ENCODE results near the gene TBC1D30.

The TBC1D30 gene

DNA sequence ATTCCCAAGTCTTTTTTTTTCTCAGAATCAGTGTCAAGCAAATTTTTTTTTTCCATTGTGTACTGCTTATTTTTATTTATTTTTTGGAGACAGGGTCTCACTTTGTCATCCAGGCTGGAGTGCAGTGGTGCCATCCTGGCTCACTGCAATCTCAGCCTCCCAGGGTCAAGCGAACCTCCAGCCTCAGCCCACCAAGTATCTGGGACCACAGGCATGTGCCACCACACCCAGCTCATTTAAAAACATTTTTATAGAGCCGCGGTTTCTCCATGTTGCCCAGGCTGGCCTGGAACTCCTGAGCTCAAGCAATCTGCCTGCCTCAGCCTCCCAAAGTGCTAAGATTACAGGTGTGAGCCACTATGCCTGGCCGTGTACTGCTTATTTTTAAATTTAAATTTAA, 68.1 kb downstream of the TBC1D30 start:
- H3K4me1 ChIP-seq (ENCODE audit: control insufficient read depth, low read length), result no peaks in the 10 kb centered on the region
- H3K36me3 ChIP-seq (ENCODE audit: control insufficient read depth, low read length), result no peaks in the 10 kb centered on the region
- no peaks in the 10 kb centered on the region; the same call in 1 of the 2 replicates for H3K27me3 ChIP-seq (ENCODE audit: control insufficient read depth, low read length)
- H3K27ac ChIP-seq (ENCODE audit: low read depth, low read length), result no peak overlapping the region
- no peaks in the 10 kb centered on the region for H3F3A ChIP-seq (ENCODE audit: control insufficient read depth, insufficient read depth)
- H3K9me2 ChIP-seq (replicated peaks; ENCODE audit: control insufficient read depth, low read length), result no peaks in the 10 kb centered on the region
- H3K79me2 ChIP-seq (ENCODE audit: control insufficient read depth, low read length), result no peaks in the 10 kb centered on the region
- TF ChIP-seq EZH2phosphoT487 (IDR thresholded peaks at IDR 0.05; ENCODE audit: borderline replicate concordance, low read length), result no peak
- TF ChIP-seq, protein P1, sequence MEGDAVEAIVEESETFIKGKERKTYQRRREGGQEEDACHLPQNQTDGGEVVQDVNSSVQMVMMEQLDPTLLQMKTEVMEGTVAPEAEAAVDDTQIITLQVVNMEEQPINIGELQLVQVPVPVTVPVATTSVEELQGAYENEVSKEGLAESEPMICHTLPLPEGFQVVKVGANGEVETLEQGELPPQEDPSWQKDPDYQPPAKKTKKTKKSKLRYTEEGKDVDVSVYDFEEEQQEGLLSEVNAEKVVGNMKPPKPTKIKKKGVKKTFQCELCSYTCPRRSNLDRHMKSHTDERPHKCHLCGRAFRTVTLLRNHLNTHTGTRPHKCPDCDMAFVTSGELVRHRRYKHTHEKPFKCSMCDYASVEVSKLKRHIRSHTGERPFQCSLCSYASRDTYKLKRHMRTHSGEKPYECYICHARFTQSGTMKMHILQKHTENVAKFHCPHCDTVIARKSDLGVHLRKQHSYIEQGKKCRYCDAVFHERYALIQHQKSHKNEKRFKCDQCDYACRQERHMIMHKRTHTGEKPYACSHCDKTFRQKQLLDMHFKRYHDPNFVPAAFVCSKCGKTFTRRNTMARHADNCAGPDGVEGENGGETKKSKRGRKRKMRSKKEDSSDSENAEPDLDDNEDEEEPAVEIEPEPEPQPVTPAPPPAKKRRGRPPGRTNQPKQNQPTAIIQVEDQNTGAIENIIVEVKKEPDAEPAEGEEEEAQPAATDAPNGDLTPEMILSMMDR (IDR thresholded peaks at IDR 0.05; ENCODE audit: low read depth, low read length, poor library complexity, severe bottlenecking), result no peak
- H4K20me1 ChIP-seq (ENCODE audit: control insufficient read depth, insufficient read depth, low read depth, low read length), result no peaks in the 10 kb centered on the region
- no peaks in the 10 kb centered on the region for H3K9me3 ChIP-seq (ENCODE audit: control insufficient read depth, insufficient read depth, low read length)
- H3K4me3 ChIP-seq (ENCODE audit: low read length), result no peak overlapping the region
- no peak overlapping the region for H3K4me2 ChIP-seq (ENCODE audit: low read length)

DNA sequence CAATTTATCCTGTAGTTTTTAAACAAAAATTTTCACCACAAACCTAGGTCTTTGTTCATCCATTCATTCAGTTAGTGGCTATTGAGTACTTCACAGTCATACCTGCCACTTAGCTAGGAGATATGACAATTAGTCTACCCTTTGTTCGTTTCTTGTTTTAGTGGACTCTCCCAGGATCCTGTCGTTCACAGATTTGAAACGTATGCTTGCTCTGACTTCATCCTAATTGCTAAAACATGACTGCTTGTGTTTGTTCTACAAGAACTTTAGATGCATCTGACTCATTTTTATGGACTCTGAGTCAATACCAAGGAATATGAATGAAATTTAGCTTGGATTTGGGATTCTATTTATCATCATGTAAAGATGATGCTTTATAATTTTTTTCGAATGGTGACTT, 69.5 kb downstream of the TBC1D30 start:
- Histone ChIP-seq H3K36me3 (ENCODE audit: control insufficient read depth, low read length) (no peaks in the 10 kb centered on the region), H3K4me2 (ENCODE audit: low read length) (no peak overlapping the region), H3K9me2 (replicated peaks; ENCODE audit: control insufficient read depth, low read length) (no peaks in the 10 kb centered on the region), H3K9me3 (ENCODE audit: control insufficient read depth, insufficient read depth, low read length) (no peaks in the 10 kb centered on the region), H3K4me1 (ENCODE audit: control insufficient read depth, low read length) (no peaks in the 10 kb centered on the region), H3F3A (ENCODE audit: control insufficient read depth, insufficient read depth) (no peaks in the 10 kb centered on the region), H3K79me2 (ENCODE audit: control insufficient read depth, low read length) (no peaks in the 10 kb centered on the region), H3K27ac (ENCODE audit: low read depth, low read length) (no peak overlapping the region), H4K20me1 (ENCODE audit: control insufficient read depth, insufficient read depth, low read depth, low read length) (no peaks in the 10 kb centered on the region), H3K27me3 (ENCODE audit: control insufficient read depth, low read length) (no peaks in the 10 kb centered on the region; the same call in 1 of the 2 replicates), H3K4me3 (ENCODE audit: low read length) (no peak overlapping the region)
- TF ChIP-seq EZH2phosphoT487 (IDR thresholded peaks at IDR 0.05; ENCODE audit: borderline replicate concordance, low read length), result no peak
- TF ChIP-seq, protein P1 (IDR thresholded peaks at IDR 0.05; ENCODE audit: low read depth, low read length, poor library complexity, severe bottlenecking), result no peak

DNA sequence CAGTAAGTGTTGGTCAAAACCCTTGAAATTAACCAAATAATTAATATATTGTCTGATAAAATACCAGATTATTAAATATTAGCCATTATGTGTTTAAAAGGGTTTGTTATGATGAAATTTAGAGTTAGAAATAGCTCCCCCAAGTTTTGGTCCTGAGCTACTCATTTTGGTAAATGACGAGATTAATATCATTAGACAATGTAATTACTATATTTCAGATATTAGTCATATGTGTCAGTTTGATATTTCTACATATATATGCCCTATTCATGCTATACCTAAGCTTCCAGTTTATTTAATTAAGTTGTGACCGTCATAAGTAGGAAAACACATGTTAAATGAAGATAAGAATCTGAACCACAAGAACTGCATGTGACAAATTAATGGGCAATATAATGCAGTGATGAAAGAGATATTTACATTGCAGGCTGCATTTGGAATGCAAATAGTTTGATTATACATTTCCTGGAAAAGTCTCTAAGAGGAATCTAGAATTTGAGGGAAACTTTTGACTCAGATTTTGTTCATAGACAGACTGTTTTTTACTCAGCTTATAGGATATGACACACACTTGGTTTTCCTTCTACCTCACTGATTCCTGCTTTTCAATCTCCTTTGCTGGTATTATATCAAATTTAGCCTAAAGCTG, 70.5 kb downstream of the TBC1D30 start:
- no peaks in the 10 kb centered on the region for H3F3A ChIP-seq (ENCODE audit: control insufficient read depth, insufficient read depth)
- H3K36me3 ChIP-seq (ENCODE audit: control insufficient read depth, low read length), result no peaks in the 10 kb centered on the region
- no peaks in the 10 kb centered on the region for H3K4me1 ChIP-seq (ENCODE audit: control insufficient read depth, low read length)
- H3K27ac ChIP-seq (ENCODE audit: low read depth, low read length), result no peak overlapping the region
- H3K27me3 ChIP-seq (ENCODE audit: control insufficient read depth, low read length), result peaks cover 5% of the 10 kb centered on the region
- no peak overlapping the region for H3K4me2 ChIP-seq (ENCODE audit: low read length)
- H3K9me3 ChIP-seq (ENCODE audit: control insufficient read depth, insufficient read depth, low read length), result no peaks in the 10 kb centered on the region
- H3K4me3 ChIP-seq (ENCODE audit: low read length), result no peak overlapping the region
- H4K20me1 ChIP-seq (ENCODE audit: control insufficient read depth, insufficient read depth, low read depth, low read length), result no peaks in the 10 kb centered on the region
- H3K79me2 ChIP-seq (ENCODE audit: control insufficient read depth, low read length), result no peaks in the 10 kb centered on the region
- H3K9me2 ChIP-seq (replicated peaks; ENCODE audit: control insufficient read depth, low read length), result no peaks in the 10 kb centered on the region
- no peak for TF ChIP-seq EZH2phosphoT487 (IDR thresholded peaks at IDR 0.05; ENCODE audit: borderline replicate concordance, low read length)
- TF ChIP-seq, protein P1 (IDR thresholded peaks at IDR 0.05; ENCODE audit: low read depth, low read length, poor library complexity, severe bottlenecking), result no peak

Data from DOHH2 (cell line).